Measurements from ENCODE around the gene NFKBIE.

Gene NFKBIE

GRCh38 chr6:44257025-44257752 lies 8.2 kb downstream of the NFKBIE start, which contains the start of gene SLC35B2:
Gene SLC35B2, minus strand, starts transcription at chr6:44257528. Its CDS starts 118 bp downstream, at chr6:44257410.
- DNase-seq: peak; percentile 84

DNA sequence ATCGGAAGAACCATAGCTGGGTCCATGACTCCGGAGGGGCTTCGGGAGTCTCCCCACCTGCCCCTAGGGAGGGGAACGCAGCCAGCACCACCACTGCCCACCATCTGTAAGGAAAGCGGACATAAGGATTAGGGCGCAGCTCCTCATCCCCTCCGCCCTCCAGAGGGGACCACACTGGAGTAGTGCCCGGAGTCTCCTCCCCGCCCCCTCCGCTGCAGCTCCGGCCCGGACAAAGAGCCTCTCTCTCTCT lies 8.7 kb downstream of the NFKBIE start:
- no peak for DNase-seq

- no peak for DNase-seq
Observed at GRCh38 chr6:44255871-44256774, 9.2 kb downstream of the NFKBIE start.

DNA sequence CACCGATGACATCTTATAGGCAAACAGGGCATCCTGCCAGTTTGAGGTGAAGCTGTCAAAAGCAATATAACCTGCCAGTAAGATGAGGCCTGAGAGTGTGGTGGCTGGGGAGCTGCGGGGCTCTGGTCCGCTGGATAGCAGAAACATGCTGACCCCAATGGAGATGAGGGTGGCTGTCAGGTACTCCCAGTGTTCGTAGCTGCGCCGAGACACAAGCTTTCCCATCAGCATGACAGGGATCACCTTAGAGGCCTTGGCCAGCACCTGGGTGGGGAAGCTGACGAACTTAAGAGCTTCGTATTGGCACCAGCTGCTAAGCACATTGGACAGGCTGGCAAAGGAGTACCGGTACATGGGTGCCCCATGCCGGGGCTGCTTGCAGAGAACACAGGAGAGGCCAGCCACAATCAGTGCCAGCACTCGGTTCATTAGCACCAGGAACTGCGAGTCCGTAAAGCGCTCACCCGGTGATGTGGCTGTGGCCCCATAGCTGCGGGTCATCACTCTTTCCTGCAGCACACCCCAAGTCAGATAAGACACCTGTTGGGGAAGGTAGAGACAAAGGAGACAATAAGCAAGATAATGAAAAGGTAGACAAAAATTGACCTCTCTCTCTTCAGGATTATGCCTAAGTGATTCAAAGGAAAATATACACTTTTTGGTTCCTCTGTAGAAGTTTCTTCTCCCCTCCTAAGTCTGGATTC lies 10.1 kb downstream of the NFKBIE start:
- no peak for DNase-seq

- DNase-seq: no peak
Observed at GRCh38 chr6:44254191-44255104, 10.9 kb downstream of the NFKBIE start.

DNA sequence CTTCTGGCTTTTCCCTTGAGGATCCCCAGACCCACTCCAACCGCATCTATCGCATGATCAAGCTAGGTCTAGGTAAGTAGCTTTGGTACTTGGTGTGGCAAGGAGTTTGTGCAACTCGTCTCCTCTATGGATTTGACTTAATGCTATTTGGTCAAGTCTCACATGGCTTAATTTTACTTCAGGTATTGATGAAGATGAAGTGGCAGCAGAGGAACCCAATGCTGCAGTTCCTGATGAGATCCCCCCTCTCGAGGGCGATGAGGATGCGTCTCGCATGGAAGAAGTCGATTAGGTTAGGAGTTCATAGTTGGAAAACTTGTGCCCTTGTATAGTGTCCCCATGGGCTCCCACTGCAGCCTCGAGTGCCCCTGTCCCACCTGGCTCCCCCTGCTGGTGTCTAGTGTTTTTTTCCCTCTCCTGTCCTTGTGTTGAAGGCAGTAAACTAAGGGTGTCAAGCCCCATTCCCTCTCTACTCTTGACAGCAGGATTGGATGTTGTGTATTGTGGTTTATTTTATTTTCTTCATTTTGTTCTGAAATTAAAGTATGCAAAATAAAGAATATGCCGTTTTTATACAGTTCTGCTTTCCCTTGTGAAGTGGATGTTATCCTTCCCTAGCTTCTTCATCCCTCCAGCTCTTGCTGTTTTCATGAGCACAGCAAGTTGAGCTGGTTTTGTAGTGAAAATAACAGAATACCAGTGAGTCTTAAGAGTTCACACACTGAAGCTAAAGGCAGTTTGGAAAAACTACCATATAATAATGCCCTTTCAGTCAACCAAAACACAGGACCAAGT lies 11.8 kb downstream of the NFKBIE start:
- no peak for DNase-seq

DNA sequence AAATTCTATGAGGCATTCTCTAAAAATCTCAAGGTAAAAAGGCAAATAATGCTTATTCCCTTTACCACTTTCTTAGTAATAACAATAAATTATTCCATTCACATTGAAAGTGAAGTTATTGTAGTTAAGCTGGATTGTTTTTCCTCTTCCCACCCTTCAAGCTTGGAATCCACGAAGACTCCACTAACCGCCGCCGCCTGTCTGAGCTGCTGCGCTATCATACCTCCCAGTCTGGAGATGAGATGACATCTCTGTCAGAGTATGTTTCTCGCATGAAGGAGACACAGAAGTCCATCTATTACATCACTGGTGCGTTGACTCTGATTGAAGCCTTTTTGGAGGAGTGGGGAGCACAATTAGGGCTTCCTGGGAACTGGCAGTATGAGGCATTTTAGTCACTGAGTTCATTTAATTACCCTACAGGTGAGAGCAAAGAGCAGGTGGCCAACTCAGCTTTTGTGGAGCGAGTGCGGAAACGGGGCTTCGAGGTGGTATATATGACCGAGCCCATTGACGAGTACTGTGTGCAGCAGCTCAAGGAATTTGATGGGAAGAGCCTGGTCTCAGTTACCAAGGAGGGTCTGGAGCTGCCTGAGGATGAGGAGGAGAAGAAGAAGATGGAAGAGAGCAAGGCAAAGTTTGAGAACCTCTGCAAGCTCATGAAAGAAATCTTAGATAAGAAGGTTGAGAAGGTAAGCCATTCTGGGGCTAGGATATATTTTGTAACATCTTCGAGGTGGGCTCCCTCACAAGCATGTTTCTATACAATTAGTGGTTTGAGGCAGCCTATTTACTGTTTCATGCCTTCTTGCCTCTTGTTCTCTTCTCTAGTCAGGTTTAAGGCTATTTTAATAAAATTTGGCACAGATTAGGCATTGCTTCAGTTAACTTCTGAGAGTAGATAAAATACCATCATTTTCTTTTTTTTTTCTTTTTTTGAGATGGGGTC lies 13.5 kb downstream of the NFKBIE start:
- no peak for DNase-seq

DNA sequence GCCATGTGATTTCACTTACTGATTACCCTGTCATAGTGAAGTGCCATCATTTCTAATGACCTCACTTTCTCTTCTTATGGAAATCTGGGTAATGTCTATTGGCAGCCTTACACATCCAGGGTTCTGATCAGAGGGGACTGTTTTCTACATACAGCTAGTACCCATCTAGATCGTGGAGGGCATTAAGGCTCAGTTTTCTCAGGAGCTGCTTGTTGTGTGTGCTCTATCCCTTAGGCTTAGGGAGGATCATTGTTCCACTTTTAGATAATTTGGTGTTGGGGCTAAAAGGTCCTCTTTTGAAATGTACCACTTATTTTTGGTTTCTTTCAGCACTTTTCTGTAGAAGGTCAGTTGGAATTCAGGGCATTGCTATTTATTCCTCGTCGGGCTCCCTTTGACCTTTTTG lies 14.6 kb downstream of the NFKBIE start:
- no peak for DNase-seq

GRCh38 chr6:44250067-44250717 lies 15.2 kb downstream of the NFKBIE start:
- no peak for DNase-seq

DNA sequence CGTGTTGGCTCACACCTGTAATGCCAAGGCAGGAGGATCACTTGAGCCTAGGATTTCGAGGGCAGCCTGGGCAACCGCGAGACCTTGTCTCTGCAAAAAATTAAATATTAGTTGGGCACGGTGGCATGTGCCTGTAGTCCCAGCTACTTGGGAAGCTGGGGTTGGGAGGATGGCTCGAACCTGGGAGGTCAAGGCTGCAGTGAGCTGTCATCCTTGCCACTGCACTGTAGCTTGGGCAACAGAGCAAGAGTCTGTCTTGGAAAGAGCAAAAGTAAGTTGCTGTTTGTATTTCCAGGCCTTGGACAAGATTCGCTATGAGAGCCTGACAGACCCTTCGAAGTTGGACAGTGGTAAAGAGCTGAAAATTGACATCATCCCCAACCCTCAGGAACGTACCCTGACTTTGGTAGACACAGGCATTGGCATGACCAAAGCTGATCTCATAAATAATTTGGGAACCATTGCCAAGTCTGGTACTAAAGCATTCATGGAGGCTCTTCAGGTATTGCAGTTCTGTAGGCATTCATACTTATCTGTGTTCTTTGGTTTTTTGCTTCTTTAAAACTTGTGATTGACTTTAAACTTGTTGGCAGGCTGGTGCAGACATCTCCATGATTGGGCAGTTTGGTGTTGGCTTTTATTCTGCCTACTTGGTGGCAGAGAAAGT lies 16.1 kb downstream of the NFKBIE start:
- no peak for DNase-seq

- DNase-seq: no peak
Observed at GRCh38 chr6:44248579-44248978, 16.8 kb downstream of the NFKBIE start.

DNA sequence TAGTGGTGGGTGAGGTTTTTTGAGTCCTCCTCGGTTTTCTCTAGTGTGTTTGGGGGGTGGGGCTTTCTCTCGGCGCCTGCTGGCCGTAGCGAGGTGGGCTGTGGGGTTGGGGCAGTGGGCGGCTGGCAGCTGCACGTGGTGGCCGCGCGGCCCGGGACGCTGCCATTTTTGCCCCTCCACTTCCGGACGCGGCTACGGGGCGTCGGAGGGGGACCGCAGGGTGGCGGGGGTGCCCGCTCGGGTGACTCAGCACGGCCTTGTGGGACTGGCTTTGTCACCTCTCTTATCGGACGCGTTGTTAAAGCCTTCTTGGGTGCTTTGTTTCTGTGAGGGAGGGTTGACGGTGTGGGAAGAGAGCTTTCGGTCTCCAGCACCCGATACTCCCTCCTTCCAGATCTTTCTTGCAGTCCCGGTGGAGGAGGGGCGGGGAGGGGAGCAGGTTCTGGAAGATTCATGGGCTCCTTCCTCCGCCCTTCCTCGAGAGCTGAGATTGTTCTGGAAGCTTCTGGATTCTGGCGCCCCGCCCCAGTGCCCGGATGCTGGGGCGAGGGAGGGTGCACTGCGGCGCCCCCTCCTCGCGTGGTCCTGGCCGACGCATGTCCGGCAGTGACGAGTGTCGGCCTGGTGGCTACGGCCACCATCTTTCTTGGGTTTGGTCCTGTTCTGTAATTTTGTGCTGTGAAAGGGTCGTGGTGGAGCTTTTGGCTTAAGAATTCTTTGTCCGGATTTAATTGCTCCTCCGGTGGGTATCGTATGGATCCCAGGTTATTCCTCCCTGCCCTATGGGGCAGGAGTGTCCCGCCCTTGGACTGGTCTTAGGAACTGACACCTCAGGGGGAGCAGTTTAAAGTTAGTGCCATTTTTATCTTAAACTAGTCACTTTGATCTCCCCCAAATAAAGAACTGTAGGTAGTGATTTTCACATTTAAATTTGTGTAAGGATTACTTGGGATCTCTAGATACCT lies 17.7 kb downstream of the NFKBIE start:
- DNase-seq: peak; percentile 46

DNA sequence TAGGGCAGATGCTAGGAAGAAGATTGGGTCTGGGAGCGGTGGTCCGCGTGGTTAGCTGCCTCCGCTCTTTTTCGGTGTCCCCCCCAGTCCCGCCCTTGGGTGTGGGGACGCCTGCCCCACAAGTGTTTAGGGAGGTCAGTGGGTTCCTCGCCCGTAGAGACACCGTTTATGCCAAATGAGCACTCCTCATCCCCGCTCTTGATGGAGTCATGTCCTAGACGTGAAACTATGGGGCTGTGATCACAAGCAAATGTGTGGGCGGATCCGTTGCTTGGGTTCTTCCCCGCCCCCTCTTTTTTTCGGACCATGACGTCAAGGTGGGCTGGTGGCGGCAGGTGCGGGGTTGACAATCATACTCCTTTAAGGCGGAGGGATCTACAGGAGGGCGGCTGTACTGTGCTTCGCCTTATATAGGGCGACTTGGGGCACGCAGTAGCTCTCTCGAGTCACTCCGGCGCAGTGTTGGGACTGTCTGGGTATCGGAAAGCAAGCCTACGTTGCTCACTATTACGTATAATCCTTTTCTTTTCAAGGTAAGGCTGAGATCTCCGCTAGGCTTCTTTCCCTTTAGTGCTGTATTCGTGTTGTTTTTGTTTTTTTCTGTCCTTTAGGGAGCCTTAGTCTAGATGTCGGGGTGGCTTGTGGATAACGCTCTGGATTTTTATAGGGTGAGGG lies 18.6 kb downstream of the NFKBIE start, which contains the start of gene HSP90AB1:
Gene HSP90AB1, plus strand, starts transcription at position 439 of the 675 bp plus-strand sequence. CDS start 1,529 bp downstream, outside the sequence.
- peak; percentile 97 for DNase-seq

DNA sequence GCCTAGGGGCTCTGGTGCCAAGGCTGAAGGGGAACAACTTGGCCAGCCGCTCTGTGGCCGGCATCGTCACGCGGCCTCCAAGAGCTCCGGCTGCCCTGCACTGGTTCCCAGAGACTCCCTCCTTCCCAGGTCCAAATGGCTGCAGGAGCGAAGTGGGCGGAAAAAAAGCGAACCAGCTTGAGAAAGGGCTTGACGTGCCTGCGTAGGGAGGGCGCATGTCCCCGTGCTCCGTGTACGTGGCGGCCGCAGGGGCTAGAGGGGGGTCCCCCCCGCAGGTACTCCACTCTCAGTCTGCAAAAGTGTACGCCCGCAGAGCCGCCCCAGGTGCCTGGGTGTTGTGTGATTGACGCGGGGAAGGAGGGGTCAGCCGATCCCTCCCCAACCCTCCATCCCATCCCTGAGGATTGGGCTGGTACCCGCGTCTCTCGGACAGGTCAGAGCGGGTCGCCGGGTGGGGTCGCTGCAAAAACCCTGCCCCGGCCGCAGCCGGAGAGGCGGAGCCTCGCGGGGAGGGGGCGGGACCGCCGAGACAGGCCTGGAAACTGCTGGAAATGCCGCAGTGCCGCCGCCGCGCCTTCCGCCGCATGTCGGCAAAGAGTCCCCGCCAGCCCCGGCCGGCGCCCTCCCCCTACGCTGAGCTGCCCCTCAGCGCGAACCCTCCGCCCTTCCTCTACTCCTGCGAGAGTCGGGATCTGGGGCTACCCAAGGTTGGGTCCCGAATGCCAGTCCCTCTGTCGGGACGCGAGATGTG lies 19.3 kb downstream of the NFKBIE start:
- peak; percentile 79 for DNase-seq

DNA sequence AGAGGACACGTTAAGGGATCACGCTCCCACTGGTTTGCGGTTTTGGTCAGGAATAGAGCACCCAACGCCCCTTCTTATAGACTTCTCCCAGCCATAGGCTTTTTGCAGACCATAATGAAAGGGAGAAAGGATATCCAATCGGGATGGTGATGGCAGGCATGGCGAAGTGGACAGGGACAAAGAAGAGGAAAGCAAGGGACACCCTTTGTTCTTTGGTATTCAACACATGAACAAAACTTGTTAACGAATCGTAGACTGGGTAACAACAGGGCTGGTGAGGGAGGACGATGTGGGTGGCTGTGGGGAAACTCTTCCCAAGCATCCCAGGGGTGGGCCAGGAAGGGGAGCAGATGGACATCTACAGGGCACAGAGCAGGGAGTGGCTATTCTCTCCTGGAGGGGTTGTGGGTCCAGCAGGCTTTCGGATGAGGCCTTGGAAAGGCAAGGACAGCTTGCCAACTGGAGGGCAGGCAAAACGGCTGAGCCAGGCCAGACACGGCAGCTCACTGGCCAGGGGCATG lies 19.9 kb downstream of the NFKBIE start:
- DNase-seq: no peak

- DNase-seq: no peak
Observed at GRCh38 chr6:44243345-44243744, 22.0 kb downstream of the NFKBIE start.

Measured in NCI-H748 treated with DMSO at 0.1 percent for 48 hours (cell line).